CD4-positive, CD25-positive, alpha-beta regulatory T cell (primary cell): ENCODE data around the gene FAM78B. TPM values are rescaled to one million over a fixed set of nuclear protein-coding genes. Genes with fewer than 3 reads are reported as not detected.

Source experiments
- ATAC-seq, 2 donors: fragments of 150-1000 bp; cut with Tn5 transposase; one replicate each; pipeline ENCODE4 v1.10.0; 2021; ENCODE audit warnings: low read depth in 2 of 2, moderate number of reproducible peaks in 2 of 2, moderate library complexity in 1 of 2
- DNase-seq, 3 donors: peaks; one replicate each; pipeline versions ENCODE4 v3.0.0 to v3.0.0-alpha.2; 2012 to 2022; ENCODE audit warnings: mixed read lengths in 1 of 3
- H3K27ac ChIP-seq: one replicate; pipeline ENCODE4 v1.7.0; 2013; ENCODE audit warnings: mild to moderate bottlenecking, low read length; ENCODE audit not compliant: insufficient read depth, poor library complexity, severe bottlenecking
- H3K27me3 ChIP-seq: one replicate; pipeline ENCODE4 v1.7.0; 2013; ENCODE audit warnings: low read length; ENCODE audit not compliant: control insufficient read depth, insufficient read depth
- H3K36me3 ChIP-seq: one replicate; pipeline ENCODE4 v1.7.0; 2013; ENCODE audit warnings: mild to moderate bottlenecking, low read length, moderate library complexity; ENCODE audit not compliant: control insufficient read depth, insufficient read depth
- H3K4me1 ChIP-seq: 2 replicates; pipeline ENCODE4 v1.7.0; 2013; ENCODE audit warnings: mild to moderate bottlenecking, low read length; ENCODE audit not compliant: insufficient read depth, control insufficient read depth, poor library complexity, severe bottlenecking
- H3K4me3 ChIP-seq: one replicate; pipeline ENCODE4 v1.7.0; 2013; ENCODE audit warnings: low read depth, mild to moderate bottlenecking, low read length, moderate library complexity
- H3K9me3 ChIP-seq, 2 experiments: 1 replicate in 1 of 2; 2 replicates in 1 of 2; pipeline ENCODE4 v1.7.0; 2013; ENCODE audit warnings: low read length in 2 of 2, mild to moderate bottlenecking in 1 of 2, moderate library complexity in 1 of 2; ENCODE audit not compliant: control insufficient read depth in 2 of 2
- H3K27ac Mint-ChIP-seq, 3 donors: one replicate each; pipeline ENCODE4 v1.8.0; 2020 to 2022; ENCODE audit warnings: mild to moderate bottlenecking in 3 of 3, mixed read lengths in 3 of 3, moderate library complexity in 2 of 3
- H3K27me3 Mint-ChIP-seq: one replicate; pipeline ENCODE4 v1.8.0; 2022; ENCODE audit warnings: mild to moderate bottlenecking, mixed read lengths
- H3K36me3 Mint-ChIP-seq: one replicate; pipeline ENCODE4 v1.8.0; 2020; ENCODE audit warnings: mixed read lengths
- H3K4me1 Mint-ChIP-seq, 4 donors: one replicate each; pipeline ENCODE4 v1.8.0; 2020 to 2022; ENCODE audit warnings: mixed read lengths in 4 of 4, mild to moderate bottlenecking in 1 of 4
- H3K4me3 Mint-ChIP-seq, 4 donors: one replicate each; pipeline ENCODE4 v1.8.0; 2020 to 2022; ENCODE audit warnings: mild to moderate bottlenecking in 4 of 4, mixed read lengths in 4 of 4, moderate library complexity in 3 of 4
- H3K9me3 Mint-ChIP-seq, 7 donors: one replicate each; pipeline ENCODE4 v1.8.0; 2020 to 2022; ENCODE audit warnings: mixed read lengths in 7 of 7, mild to moderate bottlenecking in 3 of 7, moderate library complexity in 2 of 7
- polyA plus RNA-seq, 4 donors: library from polyadenylated mRNA; unstranded; fragments of 300-500 nt; fragmentation: Illumina TruSeq; gene quantifications; one replicate each; pipeline ENCODE4 v1.2.3, GENCODE V29; 2021
- total RNA-seq: library from RNA; stranded (reverse); gene quantifications from one replicate; pipeline ENCODE4 v1.2.3, GENCODE V29; 2022

Gene FAM78B
- total and polyA plus RNA-seq, 5 donors from 2014 or later, result 0.07 to 0.30 TPM; not detected in 3

DNA sequence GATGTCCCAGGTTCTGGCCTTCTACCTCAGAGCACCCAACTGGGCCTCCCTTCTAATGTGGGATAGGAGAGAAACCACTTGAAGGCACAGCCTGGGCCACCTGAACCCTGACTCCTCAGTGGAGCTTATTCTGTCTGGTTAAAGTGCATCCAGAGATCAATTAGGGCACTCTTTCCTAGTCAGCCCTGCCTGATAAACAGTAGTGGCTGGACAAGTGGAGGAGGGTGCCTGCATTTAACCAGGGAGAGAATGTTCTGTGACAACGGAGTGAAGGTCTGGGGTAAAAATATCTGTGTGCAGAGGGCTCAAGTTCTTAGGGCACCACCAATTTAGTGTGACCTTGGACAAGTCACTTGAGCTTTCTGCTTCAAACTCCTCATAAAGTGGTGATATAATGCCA lies 101.8 kb downstream of the FAM78B start:
- no peaks in the 10 kb centered on the region for H3K36me3 ChIP-seq
- ATAC-seq, result no peak
- no peaks in the 10 kb centered on the region for H3K36me3 Mint-ChIP-seq
- H3K27me3 ChIP-seq, result no peaks in the 10 kb centered on the region
- DNase-seq, result no peak
- no peak overlapping the region for H3K4me3 Mint-ChIP-seq
- no peaks in the 10 kb centered on the region for H3K4me1 Mint-ChIP-seq
- no peaks in the 10 kb centered on the region for H3K4me1 ChIP-seq
- no peaks in the 10 kb centered on the region for H3K27me3 Mint-ChIP-seq
- H3K27ac Mint-ChIP-seq, result no peak overlapping the region
- no peak overlapping the region for H3K27ac ChIP-seq
- no peak overlapping the region for H3K4me3 ChIP-seq
- H3K9me3 Mint-ChIP-seq, result peaks cover 0 to 2% (median 0%) of the 10 kb centered on the region in 7 donors
- no peaks in the 10 kb centered on the region for H3K9me3 ChIP-seq

DNA sequence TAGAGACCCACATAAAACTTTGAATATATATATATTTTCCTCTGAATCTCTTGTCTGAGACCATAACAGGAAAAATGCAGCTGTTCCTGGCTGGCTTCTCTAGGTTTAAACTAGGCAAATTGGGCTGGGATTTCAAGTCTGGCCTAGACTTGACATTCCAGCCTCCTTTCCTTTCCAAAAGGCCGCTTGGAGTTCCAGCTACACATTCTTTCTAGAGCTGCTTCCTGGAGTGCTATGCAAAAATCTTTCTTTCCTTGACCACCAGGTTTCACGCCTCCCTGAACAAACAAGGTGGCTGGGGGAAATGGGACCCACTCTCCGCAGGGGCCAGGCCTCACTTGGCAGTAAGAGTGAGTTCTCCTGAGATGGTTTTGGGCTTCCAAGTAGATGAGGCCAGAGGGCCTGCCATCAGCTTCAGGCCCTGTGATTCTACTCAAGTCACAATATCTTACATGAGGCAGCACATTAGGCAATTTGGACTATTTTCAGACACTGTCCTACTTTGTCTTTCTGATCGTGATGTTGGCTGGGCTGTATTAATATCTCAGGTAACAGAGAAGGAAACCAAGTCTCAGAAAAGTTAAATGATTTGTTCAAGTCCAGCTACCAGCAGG lies 102.4 kb downstream of the FAM78B start:
- no peak for DNase-seq
- Histone ChIP-seq H3K9me3 (no peaks in the 10 kb centered on the region), H3K4me3 (no peak overlapping the region), H3K4me1 (no peaks in the 10 kb centered on the region), H3K27me3 (no peaks in the 10 kb centered on the region), H3K36me3 (no peaks in the 10 kb centered on the region), H3K27ac (no peak overlapping the region)
- Mint-ChIP-seq H3K27me3 (peaks cover 2% of the 10 kb centered on the region), H3K9me3 (no peaks in the 10 kb centered on the region), H3K4me3 (no peak overlapping the region), H3K36me3 (no peaks in the 10 kb centered on the region), H3K4me1 (no peaks in the 10 kb centered on the region), H3K27ac (no peak overlapping the region)
- no peak for ATAC-seq

GRCh38 chr1:166063701-166064100 lies 103.1 kb downstream of the FAM78B start:
- Mint-ChIP-seq H3K27me3 (peaks cover 8% of the 10 kb centered on the region), H3K27ac (no peak overlapping the region), H3K9me3 (no peaks in the 10 kb centered on the region), H3K4me3 (no peak overlapping the region), H3K4me1 (no peaks in the 10 kb centered on the region), H3K36me3 (no peaks in the 10 kb centered on the region)
- Histone ChIP-seq H3K4me3 (no peak overlapping the region), H3K9me3 (no peaks in the 10 kb centered on the region), H3K36me3 (no peaks in the 10 kb centered on the region), H3K4me1 (no peaks in the 10 kb centered on the region), H3K27ac (no peak overlapping the region), H3K27me3 (peaks cover under 1% of the 10 kb centered on the region)
- DNase-seq, result no peak
- ATAC-seq, result no peak

DNA sequence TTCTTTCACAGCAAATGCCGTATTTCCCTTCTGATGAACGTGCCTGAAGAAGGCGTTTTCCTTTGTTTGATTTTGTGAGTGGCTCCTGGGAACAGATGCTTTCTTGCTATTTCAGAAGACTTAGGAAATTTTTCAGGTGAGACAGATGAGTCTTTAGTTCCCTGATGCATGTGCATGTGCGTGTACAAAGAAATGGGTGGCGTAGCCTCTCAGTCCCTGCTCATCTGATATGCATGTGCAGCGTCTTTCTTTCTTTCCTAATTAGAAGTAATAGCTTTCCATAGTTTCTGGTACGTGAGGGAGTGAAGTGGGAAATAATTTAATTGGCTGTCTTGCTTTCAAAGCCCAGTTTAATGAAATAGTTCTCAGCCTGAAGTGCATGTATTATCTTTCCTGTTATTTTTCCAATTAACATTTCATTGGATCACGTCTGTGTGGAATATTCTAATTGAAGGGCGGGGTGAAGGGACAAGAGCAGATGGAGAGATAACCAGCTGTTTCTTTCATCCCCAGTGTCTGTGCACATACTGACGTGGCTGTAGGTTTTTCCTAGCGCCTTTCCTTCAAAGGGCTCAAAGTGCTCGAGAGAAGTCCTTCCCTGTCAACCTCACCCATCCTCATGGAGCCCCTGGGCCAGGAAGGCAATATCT lies 104.3 kb downstream of the FAM78B start:
- H3K27ac Mint-ChIP-seq, result no peak overlapping the region
- H3K36me3 Mint-ChIP-seq, result no peaks in the 10 kb centered on the region
- H3K4me1 ChIP-seq, result no peaks in the 10 kb centered on the region

GRCh38 chr1:166057650-166058049 lies 109.2 kb downstream of the FAM78B start:
- H3K36me3 Mint-ChIP-seq, result no peaks in the 10 kb centered on the region
- Histone ChIP-seq H3K36me3 (no peaks in the 10 kb centered on the region), H3K4me1 (no peaks in the 10 kb centered on the region), H3K4me3 (no peak overlapping the region), H3K27ac (no peak overlapping the region), H3K27me3 (peaks cover 1% of the 10 kb centered on the region), H3K9me3 (no peaks in the 10 kb centered on the region)
- no peak overlapping the region for H3K27ac Mint-ChIP-seq
- H3K27me3 Mint-ChIP-seq, result peaks cover 15% of the 10 kb centered on the region
- H3K4me1 Mint-ChIP-seq, result no peaks in the 10 kb centered on the region
- DNase-seq, result no peak
- H3K9me3 Mint-ChIP-seq, result peaks cover 0 to 2% (median 0%) of the 10 kb centered on the region in 7 donors
- ATAC-seq, result no peak
- H3K4me3 Mint-ChIP-seq, result no peak overlapping the region

More for the DNA sequence above, 104.3 kb downstream of the FAM78B start:
- no peak for ATAC-seq
- no peaks in the 10 kb centered on the region for H3K36me3 ChIP-seq
- H3K4me3 ChIP-seq, result no peak overlapping the region
- H3K4me3 Mint-ChIP-seq, result no peak overlapping the region
- H3K27ac ChIP-seq, result no peak overlapping the region
- DNase-seq, result no peak
- H3K9me3 ChIP-seq, result no peaks in the 10 kb centered on the region
- peaks cover 8% of the 10 kb centered on the region for H3K27me3 Mint-ChIP-seq
- no peaks in the 10 kb centered on the region for H3K4me1 Mint-ChIP-seq
- H3K27me3 ChIP-seq, result peaks cover 1% of the 10 kb centered on the region
- H3K9me3 Mint-ChIP-seq, result peaks cover 0 to under 1% (median 0%) of the 10 kb centered on the region in 7 donors

DNA sequence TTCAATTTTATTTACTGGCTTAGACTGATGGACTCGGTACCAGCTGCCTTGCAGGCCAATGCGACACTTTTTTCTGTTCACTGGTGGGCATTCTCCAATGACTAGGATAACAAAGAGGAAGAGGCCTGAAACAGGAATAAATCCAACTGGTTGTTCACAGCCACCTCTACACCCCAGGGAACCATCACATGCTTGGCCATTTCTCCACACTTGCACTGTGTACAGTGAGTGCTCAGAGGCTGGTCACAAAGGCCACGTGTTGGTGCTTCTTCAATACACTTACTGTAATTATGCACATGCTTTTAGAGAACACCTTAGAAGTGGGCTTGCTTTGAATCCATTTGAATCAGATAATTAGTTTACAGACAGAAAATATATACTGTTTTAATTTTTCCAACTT lies 113.4 kb downstream of the FAM78B start:
- H3K27ac Mint-ChIP-seq, result no peak overlapping the region
- H3K4me1 Mint-ChIP-seq, result no peaks in the 10 kb centered on the region
- H3K27me3 Mint-ChIP-seq, result peaks cover 14% of the 10 kb centered on the region
- H3K36me3 ChIP-seq, result no peaks in the 10 kb centered on the region
- H3K9me3 ChIP-seq, result no peaks in the 10 kb centered on the region
- H3K36me3 Mint-ChIP-seq, result no peaks in the 10 kb centered on the region
- H3K27me3 ChIP-seq, result no peaks in the 10 kb centered on the region
- no peaks in the 10 kb centered on the region for H3K4me1 ChIP-seq
- H3K9me3 Mint-ChIP-seq, result peaks cover 0 to 2% (median 0%) of the 10 kb centered on the region in 7 donors
- no peak overlapping the region for H3K4me3 ChIP-seq
- no peak overlapping the region for H3K27ac ChIP-seq
- no peak for ATAC-seq
- DNase-seq, result no peak
- no peak overlapping the region for H3K4me3 Mint-ChIP-seq

- Histone ChIP-seq H3K27ac (no peak overlapping the region), H3K4me1 (no peaks in the 10 kb centered on the region), H3K27me3 (peaks cover 2% of the 10 kb centered on the region), H3K4me3 (no peak overlapping the region), H3K36me3 (no peaks in the 10 kb centered on the region), H3K9me3 (no peaks in the 10 kb centered on the region)
- no peak overlapping the region for H3K4me3 Mint-ChIP-seq
- H3K9me3 Mint-ChIP-seq, result peaks cover 0 to 4% (median 0%) of the 10 kb centered on the region in 7 donors
- H3K27me3 Mint-ChIP-seq, result peaks cover 32% of the 10 kb centered on the region
- DNase-seq (no peak), ATAC-seq (no peak)
- H3K4me1 Mint-ChIP-seq, result no peaks in the 10 kb centered on the region
- H3K36me3 Mint-ChIP-seq, result no peaks in the 10 kb centered on the region
- no peak overlapping the region for H3K27ac Mint-ChIP-seq
Observed at GRCh38 chr1:166040202-166040997, 126.4 kb downstream of the FAM78B start.
